Endothelial cell of umbilical vein (primary cell): Measurements from ENCODE around the gene NANS. TPM values are rescaled to one million over a fixed set of nuclear protein-coding genes. Genes with fewer than 3 reads are reported as not detected.

ENCODE experiments used
- BruUV-seq: library from RNA; stranded (reverse); fragments of 400-500 nt; replicated peaks from 2 replicates; lab custom pipeline; 2021; lab: Mats Ljungman, UMichigan
- CTCF ChIA-PET: fragments of 300-600, 350-600 bp; sonication (Branson Sonifier 250); formaldehyde crosslinking; loops from one replicate; lab custom pipeline; 2021; ENCODE audit warnings: antibody characterized with exemption, inconsistent platforms; lab: Charles Lee
- POLR2A ChIA-PET: fragments of 300-600, 350-600 bp; sonication (Branson Sonifier 250); formaldehyde crosslinking; loops from one replicate; lab custom pipeline; 2021; ENCODE audit warnings: antibody characterized with exemption, inconsistent platforms; lab: Charles Lee
- DNase-seq: peaks from one replicate; pipeline ENCODE4 v3.0.0-alpha.2; 2011; ENCODE audit warnings: low read depth, low spot score
- FAIRE-seq: peaks from 2 replicates; lab custom pipeline; 2011; peaks lifted over from hg19 to GRCh38; lab: Jason Lieb, UNC
- H2AFZ ChIP-seq: 2 replicates; pipeline ENCODE4 v1.6.0; 2012; ENCODE audit warnings: low read depth, low read length, control low read depth, inconsistent platforms
- H3K27ac ChIP-seq: 2 replicates; pipeline ENCODE4 v1.5.1; 2011; ENCODE audit warnings: low read depth, mild to moderate bottlenecking, control low read depth, low read length, moderate library complexity; ENCODE audit not compliant: insufficient read depth
- H3K27me3 ChIP-seq, 2 experiments: 2 replicates each; pipeline versions ENCODE4 v1.6.0 to v1.6.1; 2011; ENCODE audit warnings: low read length in 2 of 2, mixed read lengths in 1 of 2; ENCODE audit not compliant: control insufficient read depth in 2 of 2, insufficient read depth in 2 of 2
- H3K36me3 ChIP-seq, 2 experiments: 2 replicates in 1 of 2; 3 replicates in 1 of 2; pipeline ENCODE4 v1.5.1; 2011; ENCODE audit warnings: low read length in 2 of 2, mild to moderate bottlenecking in 1 of 2, moderate library complexity in 1 of 2; ENCODE audit not compliant: control insufficient read depth in 2 of 2, insufficient read depth in 2 of 2; ENCODE audit errors: extremely low read depth in 1 of 2
- H3K4me1 ChIP-seq: 3 replicates; pipeline ENCODE4 v1.5.1; 2011; ENCODE audit warnings: mild to moderate bottlenecking, low read length; ENCODE audit not compliant: control insufficient read depth, insufficient read depth; ENCODE audit errors: extremely low read depth
- H3K4me2 ChIP-seq: 2 replicates; pipeline ENCODE4 v1.6.1; 2011; ENCODE audit warnings: low read length, control low read depth, mixed read lengths; ENCODE audit not compliant: insufficient read depth
- H3K4me3 ChIP-seq, 3 experiments: fragments of 200-600 bp in 1 of 3; sonication (generic), shearing (Covaris generic) in 1 of 3; replicated peaks in 1 of 3; 2 replicates each; pipeline ENCODE4 v1.5.1; 2011 to 2016; ENCODE audit warnings: control low read depth in 3 of 3, low read length in 3 of 3, mild to moderate bottlenecking in 2 of 3, inconsistent platforms in 1 of 3, low read depth in 1 of 3, moderate library complexity in 1 of 3; ENCODE audit not compliant: insufficient read depth in 1 of 3
- H3K79me2 ChIP-seq: 2 replicates; pipeline ENCODE4 v1.6.0; 2012; ENCODE audit warnings: low read length, inconsistent platforms; ENCODE audit not compliant: control insufficient read depth, insufficient read depth
- H3K9ac ChIP-seq: replicated peaks from 2 replicates; pipeline ENCODE3; 2011; ENCODE audit warnings: low read length, control low read depth; ENCODE audit not compliant: insufficient read depth; ENCODE audit errors: extremely low read depth
- H3K9me1 ChIP-seq: replicated peaks from 3 replicates; pipeline ENCODE4 v1.6.0; 2011; ENCODE audit warnings: mild to moderate bottlenecking, low read length; ENCODE audit not compliant: control insufficient read depth, insufficient read depth; ENCODE audit errors: extremely low read depth
- H3K9me3 ChIP-seq: replicated peaks from 2 replicates; pipeline ENCODE4 v1.5.1; 2012; ENCODE audit warnings: low read length, inconsistent platforms; ENCODE audit not compliant: control insufficient read depth, insufficient read depth
- H4K20me1 ChIP-seq: replicated peaks from 2 replicates; pipeline ENCODE3; 2011; ENCODE audit warnings: mild to moderate bottlenecking, low read length; ENCODE audit not compliant: control insufficient read depth, insufficient read depth; ENCODE audit errors: extremely low read depth
- EZH2 ChIP-seq: IDR thresholded peaks from 2 replicates; pipeline ENCODE4 v1.6.1; 2012; ENCODE audit warnings: borderline replicate concordance, low read depth, mild to moderate bottlenecking, moderate library complexity, low read length, inconsistent platforms; ENCODE audit not compliant: severe bottlenecking
- FOS ChIP-seq: IDR thresholded peaks from 2 replicates; pipeline ENCODE4 v1.6.1; 2011; ENCODE audit warnings: mild to moderate bottlenecking, low read length, moderate library complexity, borderline replicate concordance; ENCODE audit not compliant: insufficient read depth
- GATA2 ChIP-seq: IDR thresholded peaks from 2 replicates; pipeline ENCODE4 v1.7.0; 2011; ENCODE audit warnings: low read depth, mild to moderate bottlenecking, moderate library complexity, mixed read lengths, low read length; ENCODE audit not compliant: insufficient read length, insufficient read depth
- JUN ChIP-seq: IDR thresholded peaks from 2 replicates; pipeline ENCODE4 v1.6.1; 2011; ENCODE audit warnings: borderline replicate concordance, low read depth; ENCODE audit not compliant: insufficient read length, insufficient read depth
- POLR2A ChIP-seq: IDR thresholded peaks from 2 replicates; pipeline ENCODE4 v1.6.1; 2012; ENCODE audit warnings: low read depth, mild to moderate bottlenecking, control low read depth, low read length
- dilution Hi-C: fragments of 300-500 bp; cut with MboI; formaldehyde crosslinking; loops from one replicate; pipeline ENCODE4 v1.15.0; 2019; ENCODE audit warnings: low sequenced_read_pairs; ENCODE audit not compliant: extremely low pct_ligation_motif_present
- intact Hi-C: fragments of 100-400 bp; cut with micrococcal nuclease; formaldehyde crosslinking; loops from one replicate; pipeline ENCODE4 v1.10.0; 2022
- polyA plus RNA-seq, 4 experiments: library from polyadenylated mRNA; depleted of rRNA in 3 of 4; stranded (reverse) in 3 of 4; unstranded in 1 of 4; fragments of >200 nt; gene quantifications; 2 replicates each; pipeline versions ENCODE4 v1.2.1 to v1.2.3, GENCODE V29; 2011 to 2012; ENCODE audit warnings: missing spikeins in 1 of 4
- total RNA-seq: library from RNA; stranded (reverse); gene quantifications from 2 replicates; pipeline ENCODE4 v1.2.3, GENCODE V29; 2021
- TF ChIP-seq, protein P1 (sequence below), 2 donors: IDR thresholded peaks; 1 replicate in 1 of 2; 2 replicates in 1 of 2; pipeline ENCODE4 v1.5.1; 2011; ENCODE audit warnings: low read length in 2 of 2, mild to moderate bottlenecking in 2 of 2, moderate library complexity in 2 of 2, control low read depth in 1 of 2, inconsistent platforms in 1 of 2, low read depth in 1 of 2; ENCODE audit not compliant: insufficient read depth in 1 of 2; ENCODE audit errors: extremely low read depth in 1 of 2
- TF ChIP-seq, protein P2 (sequence below): IDR thresholded peaks from 2 replicates; pipeline ENCODE4 v1.6.1; 2011; ENCODE audit not compliant: insufficient read depth, insufficient read length

Gene NANS
- total and polyA plus RNA-seq, 2 donors (not counting 3 experiments of a cell fraction or from before 2014, with no cell fraction given), result 85.1 to 108 TPM

DNA sequence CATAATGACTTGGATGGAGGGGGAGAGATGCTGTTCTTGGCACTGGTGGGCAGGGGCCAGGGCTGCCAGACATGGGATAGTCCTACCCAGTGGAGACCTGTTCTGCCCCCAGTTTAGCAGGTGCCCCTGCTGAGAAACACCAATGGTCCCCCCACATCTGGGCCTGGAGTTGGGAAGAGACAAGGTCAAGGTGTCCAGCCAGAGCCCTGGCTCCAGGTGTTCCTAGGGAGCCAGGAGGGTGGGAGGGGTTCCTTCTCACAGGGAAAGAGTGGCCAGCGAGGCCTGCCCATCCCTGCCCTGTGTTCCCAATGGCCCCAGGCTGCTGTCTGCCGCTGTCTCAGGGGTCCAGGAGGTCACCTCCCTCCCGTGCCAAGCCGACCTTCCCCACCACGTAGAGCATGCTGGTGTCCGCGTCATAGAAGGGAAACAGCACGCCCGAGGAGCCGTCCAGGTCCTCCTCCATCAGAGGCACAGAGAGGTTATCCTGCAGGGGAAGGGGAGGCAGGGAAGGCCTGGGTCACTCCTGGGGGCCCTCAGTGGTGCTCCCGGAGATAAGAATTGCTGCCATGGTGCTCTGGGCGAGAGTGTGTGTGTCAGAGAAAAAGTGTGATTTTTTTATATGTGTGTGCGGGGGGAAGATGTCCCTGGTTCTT, 74.2 kb downstream of the NANS start:
- ChIA-PET POLR2A (no interaction called here), CTCF (interaction anchor here (1.0 kb wide), 1 partner anchor 63 kb away, joined by 3 read pairs; no protein-coding TSS in a partner anchor)
- Histone ChIP-seq H3K4me1 (no peaks in the 10 kb centered on the region), H3K79me2 (no peaks in the 10 kb centered on the region), H3K9me1 (no peaks in the 10 kb centered on the region), H4K20me1 (no peaks in the 10 kb centered on the region), H3K27me3 (no peaks in the 10 kb centered on the region), H3K9ac (no peak overlapping the region), H3K36me3 (no peaks in the 10 kb centered on the region), H3K9me3 (no peaks in the 10 kb centered on the region), H3K27ac (no peak overlapping the region), H3K4me2 (no peak overlapping the region), H3K4me3 (no peak overlapping the region), H2AFZ (no peak overlapping the region)
- TF ChIP-seq, protein P1, sequence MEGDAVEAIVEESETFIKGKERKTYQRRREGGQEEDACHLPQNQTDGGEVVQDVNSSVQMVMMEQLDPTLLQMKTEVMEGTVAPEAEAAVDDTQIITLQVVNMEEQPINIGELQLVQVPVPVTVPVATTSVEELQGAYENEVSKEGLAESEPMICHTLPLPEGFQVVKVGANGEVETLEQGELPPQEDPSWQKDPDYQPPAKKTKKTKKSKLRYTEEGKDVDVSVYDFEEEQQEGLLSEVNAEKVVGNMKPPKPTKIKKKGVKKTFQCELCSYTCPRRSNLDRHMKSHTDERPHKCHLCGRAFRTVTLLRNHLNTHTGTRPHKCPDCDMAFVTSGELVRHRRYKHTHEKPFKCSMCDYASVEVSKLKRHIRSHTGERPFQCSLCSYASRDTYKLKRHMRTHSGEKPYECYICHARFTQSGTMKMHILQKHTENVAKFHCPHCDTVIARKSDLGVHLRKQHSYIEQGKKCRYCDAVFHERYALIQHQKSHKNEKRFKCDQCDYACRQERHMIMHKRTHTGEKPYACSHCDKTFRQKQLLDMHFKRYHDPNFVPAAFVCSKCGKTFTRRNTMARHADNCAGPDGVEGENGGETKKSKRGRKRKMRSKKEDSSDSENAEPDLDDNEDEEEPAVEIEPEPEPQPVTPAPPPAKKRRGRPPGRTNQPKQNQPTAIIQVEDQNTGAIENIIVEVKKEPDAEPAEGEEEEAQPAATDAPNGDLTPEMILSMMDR (IDR thresholded peaks at IDR 0.05; ENCODE audit: extremely low read depth in 1 of 2, insufficient read depth in 1 of 2, low read depth in 1 of 2, low read length in 2 of 2), result no peak
- TF ChIP-seq, protein P2, sequence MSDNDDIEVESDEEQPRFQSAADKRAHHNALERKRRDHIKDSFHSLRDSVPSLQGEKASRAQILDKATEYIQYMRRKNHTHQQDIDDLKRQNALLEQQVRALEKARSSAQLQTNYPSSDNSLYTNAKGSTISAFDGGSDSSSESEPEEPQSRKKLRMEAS, result no peak
- DNase-seq (no peak), FAIRE-seq (no peak)
- intact Hi-C loops (no loop called here), dilution Hi-C loops (no loop called here)
- BruUV-seq, result no TSS peak

DNA sequence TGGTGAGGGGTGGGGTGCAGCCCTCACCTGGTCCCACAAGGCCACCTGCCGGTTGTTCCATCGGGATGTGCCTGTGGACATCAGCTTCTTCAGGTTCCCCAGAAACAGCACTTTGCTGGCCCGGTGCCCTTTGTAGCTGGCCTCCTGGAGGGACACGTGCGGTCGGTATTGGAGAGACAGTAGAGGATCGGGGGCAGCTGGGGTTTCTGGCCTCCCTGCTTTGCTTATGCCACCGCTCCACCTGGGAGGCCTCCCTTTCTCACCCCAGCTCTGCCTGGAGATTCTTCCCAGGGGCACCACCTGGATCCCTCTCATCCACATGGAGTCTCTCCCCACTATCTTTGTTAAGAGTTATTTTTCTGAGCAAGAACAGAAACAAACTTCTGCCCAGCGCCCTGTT, 75.6 kb downstream of the NANS start:
- Histone ChIP-seq H3K36me3 (no peaks in the 10 kb centered on the region), H3K4me3 (no peak overlapping the region), H3K4me1 (no peaks in the 10 kb centered on the region), H4K20me1 (no peaks in the 10 kb centered on the region), H3K27me3 (no peaks in the 10 kb centered on the region), H3K9me1 (no peaks in the 10 kb centered on the region), H3K9ac (no peak overlapping the region), H3K27ac (no peak overlapping the region), H3K4me2 (no peak overlapping the region), H2AFZ (no peak overlapping the region), H3K9me3 (no peaks in the 10 kb centered on the region), H3K79me2 (no peaks in the 10 kb centered on the region)
- no peak for TF ChIP-seq EZH2
- TF ChIP-seq GATA2, result no peak
- TF ChIP-seq FOS, result no peak
- TF ChIP-seq, protein P1 (IDR thresholded peaks at IDR 0.05; ENCODE audit: extremely low read depth in 1 of 2, insufficient read depth in 1 of 2, low read depth in 1 of 2, low read length in 2 of 2), result no peak
- no peak for TF ChIP-seq POLR2A
- no peak for TF ChIP-seq JUN
- DNase-seq, result no peak
- intact Hi-C loops, result no loop called here
- ChIA-PET POLR2A (no interaction called here), CTCF (no interaction called here)
- no peak for FAIRE-seq
- BruUV-seq, result no TSS peak
- dilution Hi-C loops, result no loop called here
